T-helper 1 cell treated with Interleukin-12 subunit alpha and Interleukin-12 subunit beta and Interleukin-4 antibody, amounts not matched to agents 30 μg/mL and 1 μg/mL, for 36 hours (primary cell): ENCODE measurements around the gene SLC39A11.
A peak's percentile ranks its signal among the peaks of the same experiment; 100 is the strongest.

ENCODE experiments used
- H3K27ac Mint-ChIP-seq: one replicate; pipeline ENCODE4 v1.8.0; 2021; ENCODE audit warnings: mild to moderate bottlenecking, mixed read lengths
- H3K27me3 Mint-ChIP-seq: one replicate; pipeline ENCODE4 v1.8.0; 2021; ENCODE audit warnings: low read depth, mixed read lengths
- H3K36me3 Mint-ChIP-seq: one replicate; pipeline ENCODE4 v1.8.0; 2021; ENCODE audit warnings: low read depth, mixed read lengths
- H3K4me1 Mint-ChIP-seq: one replicate; pipeline ENCODE4 v1.8.0; 2021; ENCODE audit warnings: low read depth, mixed read lengths
- H3K4me3 Mint-ChIP-seq: one replicate; pipeline ENCODE4 v1.8.0; 2021; ENCODE audit warnings: mild to moderate bottlenecking, moderate library complexity, mixed read lengths
- H3K9me3 Mint-ChIP-seq: one replicate; pipeline ENCODE4 v1.8.0; 2021; ENCODE audit warnings: mixed read lengths

SLC39A11 gene

GRCh38 chr17:72622661-72623433, 469.6 kb downstream of the SLC39A11 start:
- no peak overlapping the region for H3K27ac Mint-ChIP-seq
- no peak overlapping the region for H3K4me3 Mint-ChIP-seq
- H3K9me3 Mint-ChIP-seq: peaks cover 20% of the 10 kb centered on the region
- peaks cover 8% of the 10 kb centered on the region for H3K4me1 Mint-ChIP-seq
- H3K36me3 Mint-ChIP-seq: no peaks in the 10 kb centered on the region
- H3K27me3 Mint-ChIP-seq: peaks cover 49% of the 10 kb centered on the region

- H3K4me1 Mint-ChIP-seq: peaks cover 15% of the 10 kb centered on the region
- no peak overlapping the region for H3K4me3 Mint-ChIP-seq
- no peak overlapping the region for H3K27ac Mint-ChIP-seq
- H3K36me3 Mint-ChIP-seq: peaks cover 1% of the 10 kb centered on the region
- peaks cover 2% of the 10 kb centered on the region for H3K9me3 Mint-ChIP-seq
- peaks cover 59% of the 10 kb centered on the region for H3K27me3 Mint-ChIP-seq
Measured at GRCh38 chr17:72619976-72620650, 472.4 kb downstream of the SLC39A11 start.

GRCh38 chr17:72618001-72618509, 474.4 kb downstream of the SLC39A11 start:
- Mint-ChIP-seq H3K4me1 (peaks cover 15% of the 10 kb centered on the region), H3K27me3 (peaks cover 61% of the 10 kb centered on the region), H3K4me3 (peak overlapping the region; percentile 71), H3K36me3 (peaks cover 1% of the 10 kb centered on the region), H3K27ac (peak overlapping the region; percentile 74), H3K9me3 (no peaks in the 10 kb centered on the region)

GRCh38 chr17:72617557-72617956, 474.9 kb downstream of the SLC39A11 start:
- peak overlapping the region; percentile 71 for H3K4me3 Mint-ChIP-seq
- peaks cover 1% of the 10 kb centered on the region for H3K36me3 Mint-ChIP-seq
- H3K27me3 Mint-ChIP-seq: peaks cover 60% of the 10 kb centered on the region
- H3K4me1 Mint-ChIP-seq: peaks cover 15% of the 10 kb centered on the region
- no peak overlapping the region for H3K27ac Mint-ChIP-seq
- H3K9me3 Mint-ChIP-seq: no peaks in the 10 kb centered on the region

- Mint-ChIP-seq H3K9me3 (no peaks in the 10 kb centered on the region), H3K4me1 (peaks cover 15% of the 10 kb centered on the region), H3K4me3 (no peak overlapping the region), H3K27ac (no peak overlapping the region), H3K27me3 (peaks cover 56% of the 10 kb centered on the region), H3K36me3 (peaks cover 1% of the 10 kb centered on the region)
Measured at GRCh38 chr17:72616447-72616846, 476.0 kb downstream of the SLC39A11 start.

GRCh38 chr17:72615627-72615991, 476.9 kb downstream of the SLC39A11 start:
- Mint-ChIP-seq H3K4me3 (no peak overlapping the region), H3K36me3 (peaks cover 1% of the 10 kb centered on the region), H3K27ac (no peak overlapping the region), H3K4me1 (peaks cover 15% of the 10 kb centered on the region), H3K27me3 (peaks cover 63% of the 10 kb centered on the region), H3K9me3 (no peaks in the 10 kb centered on the region)

- Mint-ChIP-seq H3K27ac (no peak overlapping the region), H3K4me1 (peaks cover 15% of the 10 kb centered on the region), H3K36me3 (peaks cover 1% of the 10 kb centered on the region), H3K4me3 (no peak overlapping the region), H3K27me3 (peaks cover 63% of the 10 kb centered on the region), H3K9me3 (no peaks in the 10 kb centered on the region)
Measured at GRCh38 chr17:72614871-72615626, 477.4 kb downstream of the SLC39A11 start.

GRCh38 chr17:72614476-72614870, 478.0 kb downstream of the SLC39A11 start:
- Mint-ChIP-seq H3K4me3 (no peak overlapping the region), H3K27ac (no peak overlapping the region), H3K36me3 (peaks cover 1% of the 10 kb centered on the region), H3K27me3 (peaks cover 59% of the 10 kb centered on the region), H3K9me3 (no peaks in the 10 kb centered on the region), H3K4me1 (peaks cover 15% of the 10 kb centered on the region)

- H3K27me3 Mint-ChIP-seq: peaks cover 60% of the 10 kb centered on the region
- H3K9me3 Mint-ChIP-seq: no peaks in the 10 kb centered on the region
- H3K27ac Mint-ChIP-seq: no peak overlapping the region
- H3K36me3 Mint-ChIP-seq: peaks cover 1% of the 10 kb centered on the region
- H3K4me3 Mint-ChIP-seq: no peak overlapping the region
- peaks cover 15% of the 10 kb centered on the region for H3K4me1 Mint-ChIP-seq
Measured at GRCh38 chr17:72613806-72614292, 478.6 kb downstream of the SLC39A11 start.

GRCh38 chr17:72613396-72613795, 479.1 kb downstream of the SLC39A11 start:
- H3K27me3 Mint-ChIP-seq: peaks cover 59% of the 10 kb centered on the region

GRCh38 chr17:72611172-72611571, 481.3 kb downstream of the SLC39A11 start:
- H3K4me3 Mint-ChIP-seq: no peak overlapping the region
- H3K36me3 Mint-ChIP-seq: no peaks in the 10 kb centered on the region
- no peak overlapping the region for H3K27ac Mint-ChIP-seq
- peaks cover 19% of the 10 kb centered on the region for H3K9me3 Mint-ChIP-seq
- H3K27me3 Mint-ChIP-seq: peaks cover 49% of the 10 kb centered on the region
- no peaks in the 10 kb centered on the region for H3K4me1 Mint-ChIP-seq

More at GRCh38 chr17:72613396-72613795, 479.1 kb downstream of the SLC39A11 start:
- Mint-ChIP-seq H3K36me3 (peaks cover 1% of the 10 kb centered on the region), H3K4me1 (peaks cover 12% of the 10 kb centered on the region), H3K9me3 (peaks cover 3% of the 10 kb centered on the region), H3K4me3 (no peak overlapping the region), H3K27ac (no peak overlapping the region)

- peaks cover 43% of the 10 kb centered on the region for H3K27me3 Mint-ChIP-seq
- no peak overlapping the region for H3K4me3 Mint-ChIP-seq
- no peak overlapping the region for H3K27ac Mint-ChIP-seq
- H3K36me3 Mint-ChIP-seq: no peaks in the 10 kb centered on the region
- no peaks in the 10 kb centered on the region for H3K4me1 Mint-ChIP-seq
- H3K9me3 Mint-ChIP-seq: peaks cover 19% of the 10 kb centered on the region
Measured at GRCh38 chr17:72609501-72609900, 483.0 kb downstream of the SLC39A11 start.

- Mint-ChIP-seq H3K4me1 (no peaks in the 10 kb centered on the region), H3K4me3 (no peak overlapping the region), H3K27ac (no peak overlapping the region), H3K36me3 (no peaks in the 10 kb centered on the region), H3K27me3 (peaks cover 35% of the 10 kb centered on the region), H3K9me3 (peaks cover 19% of the 10 kb centered on the region)
Measured at GRCh38 chr17:72608436-72608835, 484.1 kb downstream of the SLC39A11 start.

- Mint-ChIP-seq H3K4me1 (no peaks in the 10 kb centered on the region), H3K27me3 (peaks cover 29% of the 10 kb centered on the region), H3K9me3 (peaks cover 19% of the 10 kb centered on the region), H3K4me3 (no peak overlapping the region), H3K27ac (no peak overlapping the region), H3K36me3 (no peaks in the 10 kb centered on the region)
Measured at GRCh38 chr17:72606656-72607055, 485.8 kb downstream of the SLC39A11 start.
